ENCODE measurements around the gene SENP3.

The SENP3 gene

DNA sequence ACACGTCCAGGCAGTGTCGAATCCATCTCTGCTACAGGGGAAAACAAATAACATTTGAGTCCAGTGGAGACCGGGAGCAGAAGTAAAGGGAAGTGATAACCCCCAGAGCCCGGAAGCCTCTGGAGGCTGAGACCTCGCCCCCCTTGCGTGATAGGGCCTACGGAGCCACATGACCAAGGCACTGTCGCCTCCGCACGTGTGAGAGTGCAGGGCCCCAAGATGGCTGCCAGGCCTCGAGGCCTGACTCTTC is 10.5 kb downstream of the SENP3 start:
- DNase-seq (ENCODE audit: low read depth) = no peak
- peak overlapping the region; percentile 71 for H3K4me3 ChIP-seq (ENCODE audit: low read depth, low read length)
- TF ChIP-seq, protein P1, sequence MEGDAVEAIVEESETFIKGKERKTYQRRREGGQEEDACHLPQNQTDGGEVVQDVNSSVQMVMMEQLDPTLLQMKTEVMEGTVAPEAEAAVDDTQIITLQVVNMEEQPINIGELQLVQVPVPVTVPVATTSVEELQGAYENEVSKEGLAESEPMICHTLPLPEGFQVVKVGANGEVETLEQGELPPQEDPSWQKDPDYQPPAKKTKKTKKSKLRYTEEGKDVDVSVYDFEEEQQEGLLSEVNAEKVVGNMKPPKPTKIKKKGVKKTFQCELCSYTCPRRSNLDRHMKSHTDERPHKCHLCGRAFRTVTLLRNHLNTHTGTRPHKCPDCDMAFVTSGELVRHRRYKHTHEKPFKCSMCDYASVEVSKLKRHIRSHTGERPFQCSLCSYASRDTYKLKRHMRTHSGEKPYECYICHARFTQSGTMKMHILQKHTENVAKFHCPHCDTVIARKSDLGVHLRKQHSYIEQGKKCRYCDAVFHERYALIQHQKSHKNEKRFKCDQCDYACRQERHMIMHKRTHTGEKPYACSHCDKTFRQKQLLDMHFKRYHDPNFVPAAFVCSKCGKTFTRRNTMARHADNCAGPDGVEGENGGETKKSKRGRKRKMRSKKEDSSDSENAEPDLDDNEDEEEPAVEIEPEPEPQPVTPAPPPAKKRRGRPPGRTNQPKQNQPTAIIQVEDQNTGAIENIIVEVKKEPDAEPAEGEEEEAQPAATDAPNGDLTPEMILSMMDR (conservative IDR thresholded peaks at IDR 0.05; ENCODE audit: low read depth, low read length) = no peak

DNA sequence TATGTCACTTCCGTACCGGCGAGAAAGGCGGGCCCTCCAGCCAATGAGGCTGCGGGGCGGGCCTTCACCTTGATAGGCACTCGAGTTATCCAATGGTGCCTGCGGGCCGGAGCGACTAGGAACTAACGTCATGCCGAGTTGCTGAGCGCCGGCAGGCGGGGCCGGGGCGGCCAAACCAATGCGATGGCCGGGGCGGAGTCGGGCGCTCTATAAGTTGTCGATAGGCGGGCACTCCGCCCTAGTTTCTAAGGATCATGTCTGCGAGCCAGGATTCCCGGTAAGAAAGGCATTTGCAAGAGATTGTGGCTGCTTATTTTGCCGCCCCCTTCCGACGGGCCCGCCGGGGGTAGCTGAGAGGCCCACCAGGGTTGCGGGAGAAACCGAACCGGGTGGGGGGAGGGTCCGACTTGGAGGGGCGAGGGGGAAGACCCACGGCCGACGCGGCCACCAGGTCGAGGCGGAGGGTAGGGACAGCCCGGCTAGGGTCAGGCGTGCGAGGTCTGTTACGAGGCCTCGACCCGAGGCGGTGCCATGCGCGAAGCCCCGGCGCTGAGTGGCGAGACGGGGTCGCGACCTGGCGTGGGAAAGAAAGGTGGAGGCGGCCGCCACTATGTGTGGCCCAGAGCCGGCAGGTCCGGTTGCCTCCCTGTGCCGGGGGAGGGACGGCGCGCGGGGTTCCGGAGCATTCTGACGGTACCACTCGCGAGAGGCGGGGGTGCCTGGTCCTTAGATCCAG is 11.0 kb downstream of the SENP3 start:
- H3K4me3 ChIP-seq (ENCODE audit: low read depth, low read length) = peak overlapping the region; percentile 99
- peak; percentile 99 for DNase-seq (ENCODE audit: low read depth)
- TF ChIP-seq, protein P1 (conservative IDR thresholded peaks at IDR 0.05; ENCODE audit: low read depth, low read length) = peak; percentile 15

DNA sequence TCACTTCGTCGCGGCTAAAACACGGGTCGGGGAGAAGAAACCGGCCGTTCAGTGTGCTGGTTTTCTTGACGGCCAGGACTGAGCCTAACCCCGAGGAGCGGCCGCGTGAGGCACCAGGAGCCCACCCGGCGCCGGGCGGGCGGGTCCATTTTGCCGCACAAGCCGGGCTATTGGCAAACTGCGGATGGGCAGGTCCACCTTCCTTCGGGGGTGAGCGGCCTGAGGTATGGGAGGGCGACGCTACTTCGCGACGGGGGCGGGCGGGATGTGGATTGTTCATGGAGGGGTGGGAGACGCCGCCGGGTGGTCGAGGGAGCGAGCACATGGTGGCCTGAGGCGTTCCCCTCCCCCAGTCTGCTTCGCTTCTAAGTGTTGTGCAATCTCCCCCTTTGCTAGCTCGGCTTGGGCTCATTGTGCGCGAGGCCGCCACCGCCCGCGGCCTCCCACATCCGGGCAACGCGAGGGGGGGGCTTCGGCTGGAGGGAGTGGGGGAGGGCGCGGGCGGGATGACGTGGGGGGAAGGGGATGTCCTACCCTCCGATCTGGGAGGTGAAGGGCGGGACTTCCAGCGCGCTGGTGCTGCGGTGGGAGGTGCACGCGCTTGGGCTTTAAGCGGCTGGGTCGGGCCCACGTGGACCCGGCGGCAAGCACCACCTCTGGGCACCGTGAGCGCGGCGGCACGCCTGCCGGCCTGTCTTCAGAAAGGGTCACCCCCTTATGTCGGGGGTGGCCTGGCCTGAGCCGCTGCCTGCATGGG is 11.8 kb downstream of the SENP3 start:
- TF ChIP-seq, protein P1 (conservative IDR thresholded peaks at IDR 0.05; ENCODE audit: low read depth, low read length) = no peak
- peak overlapping the region; percentile 99 for H3K4me3 ChIP-seq (ENCODE audit: low read depth, low read length)
- peak; percentile 97 for DNase-seq (ENCODE audit: low read depth)

GRCh38 chr17:7574176-7574953 is 12.6 kb downstream of the SENP3 start:
- TF ChIP-seq, protein P1 (conservative IDR thresholded peaks at IDR 0.05; ENCODE audit: low read depth, low read length) = no peak
- peak; percentile 39 for DNase-seq (ENCODE audit: low read depth)
- H3K4me3 ChIP-seq (ENCODE audit: low read depth, low read length) = peak overlapping the region; percentile 99

- TF ChIP-seq, protein P1 (conservative IDR thresholded peaks at IDR 0.05; ENCODE audit: low read depth, low read length) = no peak
- no peak for DNase-seq (ENCODE audit: low read depth)
- H3K4me3 ChIP-seq (ENCODE audit: low read depth, low read length) = peak overlapping the region; percentile 99
Observed at GRCh38 chr17:7575481-7575883, 13.8 kb downstream of the SENP3 start.

DNA sequence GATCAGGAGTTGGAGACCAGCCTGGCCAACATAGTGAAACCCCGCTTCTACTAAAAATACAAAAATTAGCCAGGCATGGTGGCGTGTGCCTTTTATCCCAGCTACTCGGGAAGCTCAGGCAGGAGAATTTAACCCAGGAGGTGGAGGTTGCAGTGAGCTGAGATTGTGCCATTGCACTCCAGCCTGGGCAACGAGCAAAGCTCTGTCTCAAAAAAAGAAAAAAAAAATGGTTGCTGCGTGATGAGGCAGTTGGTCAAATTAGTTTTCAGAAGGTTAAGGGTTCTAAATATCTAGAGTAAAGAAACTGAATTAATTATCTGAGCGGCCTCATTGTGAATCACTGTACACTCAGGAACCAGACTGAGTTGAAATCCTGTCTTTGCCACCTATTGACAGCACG is 14.2 kb downstream of the SENP3 start:
- TF ChIP-seq, protein P1 (conservative IDR thresholded peaks at IDR 0.05; ENCODE audit: low read depth, low read length) = no peak
- DNase-seq (ENCODE audit: low read depth) = no peak
- no peak overlapping the region for H3K4me3 ChIP-seq (ENCODE audit: low read depth, low read length)
